SU-DHL-6 (cell line): ENCODE measurements around the gene TMEM45B.

Experiments used
- H2AFZ ChIP-seq: fragments of 200-600 bp; sonication (generic); 2 replicates; pipeline ENCODE4 v1.6.1; 2014; ENCODE audit warnings: low read depth, mild to moderate bottlenecking, moderate library complexity, mixed read lengths, antibody characterized with exemption, low read length; ENCODE audit not compliant: severe bottlenecking
- H3F3A ChIP-seq: fragments of 200-600 bp; shearing (Covaris generic); 2 replicates; pipeline ENCODE4 v1.6.0; 2016; ENCODE audit warnings: antibody characterized with exemption, mild to moderate bottlenecking; ENCODE audit not compliant: insufficient read depth
- H3K27ac ChIP-seq: fragments of 200-600 bp; sonication (generic); 2 replicates; pipeline ENCODE4 v1.5.1; 2016; ENCODE audit warnings: low read depth, mild to moderate bottlenecking, low read length, moderate library complexity, mixed read lengths
- H3K27me3 ChIP-seq: fragments of 200-600 bp; sonication (generic), shearing (Covaris generic); 2 replicates; pipeline ENCODE4 v1.6.0; 2014; ENCODE audit warnings: mild to moderate bottlenecking, low read length
- H3K36me3 ChIP-seq: fragments of 200-600 bp; sonication (generic); 2 replicates; pipeline ENCODE4 v1.6.1; 2014; ENCODE audit warnings: mild to moderate bottlenecking, low read length, mixed read lengths
- H3K4me2 ChIP-seq: fragments of 300-600, 200-600 bp; shearing (Covaris generic), sonication (generic); 2 replicates; pipeline ENCODE4 v1.6.0; 2014; ENCODE audit warnings: low read length, low read depth, mild to moderate bottlenecking; ENCODE audit not compliant: poor library complexity, severe bottlenecking
- H3K4me3 ChIP-seq: fragments of 200-600 bp; sonication (generic); 2 replicates; pipeline ENCODE4 v1.5.1; 2014; ENCODE audit warnings: antibody characterized with exemption, low read length, mild to moderate bottlenecking, mixed read lengths; ENCODE audit not compliant: insufficient read depth, poor library complexity, severe bottlenecking
- H3K79me2 ChIP-seq: fragments of 200-600 bp; sonication (generic); 2 replicates; pipeline ENCODE4 v1.6.1; 2014; ENCODE audit warnings: mild to moderate bottlenecking, low read length, moderate library complexity; ENCODE audit not compliant: insufficient read depth
- H3K9ac ChIP-seq: fragments of 200-600 bp; sonication (generic); 2 replicates; pipeline ENCODE4 v1.7.0; 2014; ENCODE audit warnings: mild to moderate bottlenecking, low read length
- H3K9me2 ChIP-seq: fragments of 200-600 bp; sonication (generic); replicated peaks from 2 replicates; pipeline ENCODE4 v1.6.1; 2014; ENCODE audit warnings: low read length; ENCODE audit not compliant: insufficient read depth
- H3K9me3 ChIP-seq: fragments of 200-600 bp; sonication (generic); 2 replicates; pipeline ENCODE4 v1.6.1; 2014; ENCODE audit warnings: low read length, mixed read lengths; ENCODE audit not compliant: insufficient read depth
- H4K20me1 ChIP-seq: fragments of 200-600 bp; sonication (generic); 2 replicates; pipeline ENCODE4 v1.6.1; 2014; ENCODE audit warnings: low read depth, mild to moderate bottlenecking, antibody characterized with exemption, low read length, moderate library complexity, mixed read lengths
- CTCF ChIP-seq: fragments of 200-600 bp; sonication (generic); IDR thresholded peaks from one replicate; pipeline ENCODE4 v1.5.1; 2017; ENCODE audit warnings: antibody characterized with exemption, mild to moderate bottlenecking, low read length, moderate library complexity; ENCODE audit not compliant: insufficient read depth, poor library complexity, severe bottlenecking
- EZH2phosphoT487 ChIP-seq: fragments of 200-600 bp; sonication (generic), shearing (Covaris generic); conservative IDR thresholded peaks from 2 replicates; pipeline ENCODE4 v1.6.1; 2018; ENCODE audit warnings: mild to moderate bottlenecking, antibody characterized with exemption, low read length, moderate library complexity, mixed read lengths

The TMEM45B gene

GRCh38 chr11:129836979-129837378 lies 21.3 kb downstream of the TMEM45B start:
- Histone ChIP-seq H3K36me3 (no peaks in the 10 kb centered on the region), H3K27me3 (no peaks in the 10 kb centered on the region), H3K27ac (no peak overlapping the region), H3K9me3 (no peaks in the 10 kb centered on the region), H3K4me3 (no peak overlapping the region), H3K4me2 (no peak overlapping the region), H3F3A (no peaks in the 10 kb centered on the region), H3K9me2 (no peaks in the 10 kb centered on the region), H2AFZ (no peak overlapping the region), H3K9ac (no peak overlapping the region), H4K20me1 (no peaks in the 10 kb centered on the region), H3K79me2 (no peaks in the 10 kb centered on the region)
- TF ChIP-seq EZH2phosphoT487: no peak
- no peak for TF ChIP-seq CTCF

- H3K27me3 ChIP-seq: no peaks in the 10 kb centered on the region
- no peak for TF ChIP-seq CTCF
- TF ChIP-seq EZH2phosphoT487: no peak
- H3K4me3 ChIP-seq: no peak overlapping the region
- no peak overlapping the region for H3K27ac ChIP-seq
- H4K20me1 ChIP-seq: no peaks in the 10 kb centered on the region
- H3K4me2 ChIP-seq: no peak overlapping the region
- H3K36me3 ChIP-seq: no peaks in the 10 kb centered on the region
- H3F3A ChIP-seq: no peaks in the 10 kb centered on the region
- H3K79me2 ChIP-seq: no peaks in the 10 kb centered on the region
- H3K9me3 ChIP-seq: no peaks in the 10 kb centered on the region
- H3K9me2 ChIP-seq: no peaks in the 10 kb centered on the region
- no peak overlapping the region for H2AFZ ChIP-seq
- H3K9ac ChIP-seq: no peak overlapping the region
Observed at GRCh38 chr11:129840236-129840635, 24.6 kb downstream of the TMEM45B start.

GRCh38 chr11:129842138-129842537 lies 26.5 kb downstream of the TMEM45B start:
- H3K27ac ChIP-seq: no peak overlapping the region
- H3K79me2 ChIP-seq: no peaks in the 10 kb centered on the region
- no peak overlapping the region for H3K9ac ChIP-seq
- H4K20me1 ChIP-seq: no peaks in the 10 kb centered on the region
- H3K27me3 ChIP-seq: no peaks in the 10 kb centered on the region
- H3K36me3 ChIP-seq: no peaks in the 10 kb centered on the region
- H3K4me2 ChIP-seq: no peak overlapping the region
- no peaks in the 10 kb centered on the region for H3K9me3 ChIP-seq
- no peak overlapping the region for H2AFZ ChIP-seq
- H3K4me3 ChIP-seq: no peak overlapping the region
- no peaks in the 10 kb centered on the region for H3K9me2 ChIP-seq
- no peaks in the 10 kb centered on the region for H3F3A ChIP-seq
- no peak for TF ChIP-seq EZH2phosphoT487
- TF ChIP-seq CTCF: no peak
